Cerebellar cortex (tissue), 1 donor: ENCODE data around the gene FBP1.
"Not testable (repeated sequence)": the region's sequence is repeated elsewhere in the genome, so short reads cannot be mapped to it uniquely, and the experiment has no call there.

Experiments used
- DNase-seq: peaks from one replicate; pipeline ENCODE4 v3.0.0-alpha.2; 2015; ENCODE audit warnings: low spot score

Gene FBP1

GRCh38 chr9:94576131-94576530 is 63.2 kb downstream of the FBP1 start:
- no peak for DNase-seq

GRCh38 chr9:94568972-94569712 is 70.2 kb downstream of the FBP1 start:
- DNase-seq, result no peak

DNA sequence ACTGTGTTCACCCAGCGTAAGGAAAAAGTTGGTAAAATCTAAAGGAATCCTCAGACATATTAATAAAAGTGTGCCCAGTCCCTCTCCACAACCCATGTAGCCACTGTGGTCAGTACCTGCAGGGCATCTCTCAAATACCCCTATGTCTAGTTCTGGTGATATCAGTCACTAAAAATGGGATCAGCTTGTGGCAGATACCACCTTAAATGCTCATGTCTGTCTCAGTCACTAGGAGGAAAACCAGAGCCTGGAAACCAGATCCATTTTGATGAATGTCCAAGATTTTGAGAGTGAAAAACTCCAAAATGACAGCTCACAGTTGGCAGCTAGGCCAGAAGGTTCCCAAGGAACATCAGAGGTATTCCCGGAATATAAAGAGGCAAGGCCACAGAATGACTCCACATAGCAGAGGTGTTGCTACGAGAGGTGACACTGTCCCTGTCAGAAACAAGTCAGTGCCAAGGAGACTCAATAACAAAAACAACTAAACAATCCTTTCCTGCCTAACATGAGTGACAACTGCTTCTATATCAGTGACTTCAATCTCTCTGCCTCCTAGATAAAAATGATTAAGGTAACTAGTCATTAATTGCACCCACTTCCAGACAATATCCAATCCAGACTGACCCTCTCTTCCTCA is 70.9 kb downstream of the FBP1 start:
- no peak for DNase-seq

DNA sequence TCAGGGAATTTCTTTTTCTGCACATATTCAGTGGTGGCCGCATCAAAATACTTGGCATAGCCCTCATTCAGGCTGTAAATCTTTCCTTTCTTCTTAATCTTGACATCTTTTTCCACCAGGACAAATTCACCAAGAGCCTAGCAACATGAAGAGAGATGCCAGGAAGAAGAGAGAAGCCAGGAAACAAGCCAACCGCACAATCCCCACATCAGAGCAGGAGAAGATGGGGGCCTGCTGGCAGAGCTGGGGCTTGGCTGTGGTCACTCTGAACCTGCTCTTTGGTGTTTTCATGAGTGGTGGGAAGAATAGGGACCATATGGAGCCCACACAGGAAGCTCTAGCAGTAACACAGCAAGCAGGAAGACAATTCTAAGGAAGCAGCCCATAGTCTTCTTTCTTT is 72.0 kb downstream of the FBP1 start:
- no peak for DNase-seq

DNA sequence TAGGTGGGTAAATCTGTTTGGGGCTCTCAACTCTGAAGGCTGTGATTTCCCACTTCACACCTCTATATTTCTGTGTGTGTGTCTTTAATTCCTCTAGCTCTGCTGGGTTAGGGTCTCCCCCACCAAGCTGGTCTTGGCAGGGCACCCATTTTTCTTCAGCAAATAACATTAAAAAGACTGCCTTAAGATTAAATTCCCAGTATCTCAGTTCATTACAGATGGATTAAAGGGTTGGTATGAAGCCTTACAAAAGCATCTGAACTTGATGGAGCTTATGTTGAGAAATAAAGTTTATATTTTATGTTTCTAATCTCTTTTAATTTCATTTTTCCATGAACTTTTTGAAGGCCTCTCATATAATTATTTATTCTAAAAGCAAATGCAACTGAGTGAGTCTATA is 72.8 kb downstream of the FBP1 start:
- DNase-seq, result no peak

DNA sequence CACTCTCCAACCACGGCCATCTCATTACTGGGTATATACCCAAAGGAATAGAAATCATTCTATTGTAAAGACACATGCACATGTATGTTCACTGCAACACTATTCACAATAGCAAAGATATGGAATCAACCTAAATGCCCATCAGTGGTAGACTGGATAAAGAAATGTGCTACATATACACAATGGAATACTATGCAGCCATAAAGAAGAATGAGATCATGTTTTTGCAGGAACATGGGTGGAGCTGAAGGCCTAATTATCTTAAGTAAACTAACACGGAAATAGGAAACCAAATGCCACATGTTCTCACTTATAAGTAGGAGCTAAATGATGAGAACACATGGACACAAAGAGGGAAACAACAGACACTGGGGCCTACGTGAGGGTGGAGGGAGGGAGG is 75.0 kb downstream of the FBP1 start:
- DNase-seq, result not testable (repeated sequence)

GRCh38 chr9:94563548-94563947 is 75.8 kb downstream of the FBP1 start:
- DNase-seq, result no peak

- no peak for DNase-seq
Observed at GRCh38 chr9:94560237-94560636, 79.1 kb downstream of the FBP1 start.

DNA sequence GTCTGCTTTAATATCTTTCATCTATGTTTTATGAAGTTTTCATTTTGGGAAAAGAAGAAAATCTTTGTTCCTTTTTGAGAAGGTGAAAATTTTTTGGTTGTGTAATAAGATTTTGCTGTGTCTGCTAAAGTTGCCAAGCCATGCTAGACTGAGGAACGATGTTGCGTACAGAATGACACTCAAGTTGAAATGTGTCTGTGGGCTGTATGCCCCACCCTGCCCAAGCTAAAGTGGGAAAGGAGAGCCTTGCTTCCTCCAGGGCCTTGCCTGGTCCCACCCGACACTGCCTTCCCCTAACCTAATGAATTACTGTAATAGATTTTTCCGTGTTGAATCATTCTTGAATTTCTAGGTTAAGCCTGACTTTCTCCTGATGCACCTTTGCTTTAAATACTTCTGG is 81.9 kb downstream of the FBP1 start:
- no peak for DNase-seq

GRCh38 chr9:94554439-94555331 is 84.6 kb downstream of the FBP1 start, which contains the start of gene PCAT7:
TSS of gene PCAT7 (plus strand) at chr9:94555083.
- peak; percentile 60 for DNase-seq

DNA sequence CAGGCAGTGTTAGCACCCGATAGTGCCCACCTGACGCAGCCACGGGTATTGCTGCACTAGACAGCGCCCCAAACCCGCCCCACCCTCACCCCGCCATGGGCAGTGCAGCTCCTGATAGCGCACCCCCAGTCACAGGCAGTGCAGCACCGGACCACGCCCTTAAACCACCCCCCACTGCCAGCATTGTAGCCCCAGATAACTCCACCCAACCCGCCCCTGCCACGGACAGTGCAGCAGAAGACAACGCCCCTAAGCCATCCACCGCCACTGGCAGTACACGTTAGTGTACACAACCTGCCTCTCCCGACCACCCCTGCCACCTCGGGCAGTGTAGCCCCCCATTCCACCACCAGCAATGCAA is 85.3 kb downstream of the FBP1 start:
- DNase-seq, result no peak
